H9 (cell line): Measurements from ENCODE around the gene PRSS57. TPM values are rescaled to one million over a fixed set of nuclear protein-coding genes. Genes with fewer than 3 reads are reported as not detected.

ENCODE experiments used
- DNase-seq: peaks from one replicate; pipeline ENCODE4 v3.0.0-alpha.2; 2017
- H2AFZ ChIP-seq: one replicate; pipeline ENCODE4 v1.6.1; 2013; ENCODE audit warnings: mild to moderate bottlenecking, low read length, control low read depth, moderate library complexity
- H2AK5ac ChIP-seq: 2 replicates; pipeline ENCODE4 v1.6.1; 2013; ENCODE audit warnings: low read length, control low read depth, mixed read lengths; ENCODE audit not compliant: insufficient read length
- H2BK120ac ChIP-seq: one replicate; pipeline ENCODE4 v1.6.1; 2013; ENCODE audit warnings: low read depth, mild to moderate bottlenecking, low read length, control low read depth, inconsistent platforms; ENCODE audit not compliant: poor library complexity, severe bottlenecking
- H2BK12ac ChIP-seq: 2 replicates; pipeline ENCODE4 v1.6.1; 2013; ENCODE audit warnings: low read length, control low read depth, mixed read lengths, low read depth; ENCODE audit not compliant: insufficient read length
- H2BK15ac ChIP-seq: 2 replicates; pipeline ENCODE4 v1.6.1; 2013; ENCODE audit warnings: low read depth, low read length, control low read depth
- H2BK20ac ChIP-seq: one replicate; pipeline ENCODE4 v1.6.1; 2013; ENCODE audit warnings: low read depth, mild to moderate bottlenecking, low read length, control low read depth, inconsistent platforms; ENCODE audit not compliant: poor library complexity, severe bottlenecking
- H2BK5ac ChIP-seq: 2 replicates; pipeline ENCODE4 v1.6.1; 2013; ENCODE audit warnings: low read length, control low read depth, mixed read lengths; ENCODE audit not compliant: insufficient read length
- H3K14ac ChIP-seq: 2 replicates; pipeline ENCODE4 v1.6.1; 2013; ENCODE audit warnings: low read length, control low read depth; ENCODE audit not compliant: insufficient read depth
- H3K18ac ChIP-seq: 2 replicates; pipeline ENCODE4 v1.6.1; 2013; ENCODE audit warnings: low read depth, mild to moderate bottlenecking, mixed read lengths, low read length, control low read depth; ENCODE audit not compliant: insufficient read length
- H3K23ac ChIP-seq: 2 replicates; pipeline ENCODE4 v1.6.1; 2013; ENCODE audit warnings: low read length, control low read depth, mixed read lengths, low read depth; ENCODE audit not compliant: insufficient read length
- H3K23me2 ChIP-seq: 2 replicates; pipeline ENCODE4 v1.6.1; 2013; ENCODE audit warnings: low read depth, mild to moderate bottlenecking, mixed read lengths, low read length, control low read depth; ENCODE audit not compliant: insufficient read length, poor library complexity, severe bottlenecking
- H3K27ac ChIP-seq: 2 replicates; pipeline ENCODE4 v1.5.1; 2013; ENCODE audit warnings: low read length, control low read depth, mixed read lengths, low read depth; ENCODE audit not compliant: insufficient read length
- H3K27me3 ChIP-seq: 2 replicates; pipeline ENCODE4 v1.6.1; 2013; ENCODE audit warnings: low read length, control low read depth, inconsistent platforms; ENCODE audit not compliant: insufficient read depth
- H3K4ac ChIP-seq: 2 replicates; pipeline ENCODE4 v1.6.1; 2013; ENCODE audit warnings: low read depth, mild to moderate bottlenecking, control low read depth, inconsistent platforms, low read length, moderate library complexity
- H3K4me1 ChIP-seq: 2 replicates; pipeline ENCODE4 v1.6.1; 2013; ENCODE audit warnings: low read length, control low read depth, inconsistent platforms; ENCODE audit not compliant: insufficient read depth
- H3K4me2 ChIP-seq: 2 replicates; pipeline ENCODE4 v1.6.1; 2013; ENCODE audit warnings: low read length, control low read depth, mixed read lengths; ENCODE audit not compliant: insufficient read length, insufficient read depth
- H3K56ac ChIP-seq: 2 replicates; pipeline ENCODE4 v1.6.1; 2013; ENCODE audit warnings: low read depth, mild to moderate bottlenecking, mixed read lengths, low read length, control low read depth; ENCODE audit not compliant: insufficient read length
- H3K79me1 ChIP-seq: 2 replicates; pipeline ENCODE4 v1.6.1; 2013; ENCODE audit warnings: low read depth, mild to moderate bottlenecking, moderate library complexity, low read length, control low read depth, inconsistent platforms; ENCODE audit not compliant: insufficient read depth, poor library complexity, severe bottlenecking
- H3K79me2 ChIP-seq: 2 replicates; pipeline ENCODE4 v1.6.1; 2013; ENCODE audit warnings: low read length, control low read depth, inconsistent platforms; ENCODE audit not compliant: insufficient read depth
- H3K9ac ChIP-seq: 2 replicates; pipeline ENCODE4 v1.6.1; 2013; ENCODE audit warnings: low read length, control low read depth, mixed read lengths; ENCODE audit not compliant: insufficient read length; ENCODE audit errors: extremely low read depth
- H3K9me3 ChIP-seq: one replicate; pipeline ENCODE4 v1.6.1; 2013; ENCODE audit warnings: low read depth, low read length, inconsistent platforms; ENCODE audit not compliant: control insufficient read depth
- H3T11ph ChIP-seq: one replicate; pipeline ENCODE4 v1.6.1; 2013; ENCODE audit warnings: mild to moderate bottlenecking, low read length, control low read depth, inconsistent platforms
- H4K20me1 ChIP-seq: one replicate; pipeline ENCODE4 v1.6.1; 2013; ENCODE audit not compliant: control insufficient read depth, insufficient read length, insufficient read depth
- H4K5ac ChIP-seq: 2 replicates; pipeline ENCODE4 v1.6.1; 2013; ENCODE audit warnings: low read depth, mild to moderate bottlenecking, mixed read lengths, low read length, control low read depth; ENCODE audit not compliant: insufficient read length
- H4K8ac ChIP-seq: replicated peaks from 2 replicates; pipeline ENCODE4 v1.6.1; 2013; ENCODE audit warnings: low read length, control low read depth, mixed read lengths, low read depth; ENCODE audit not compliant: insufficient read length
- H4K91ac ChIP-seq: 2 replicates; pipeline ENCODE4 v1.6.1; 2013; ENCODE audit warnings: low read depth, mild to moderate bottlenecking, moderate library complexity, mixed read lengths, low read length, control low read depth; ENCODE audit not compliant: insufficient read length
- H3K27ac Mint-ChIP-seq, 3 experiments: 2 replicates in 2 of 3; 3 replicates in 1 of 3; pipeline ENCODE4 v1.8.0; 2020 to 2021; ENCODE audit warnings: mixed read lengths in 3 of 3, mild to moderate bottlenecking in 1 of 3, moderate library complexity in 1 of 3
- H3K27me3 Mint-ChIP-seq: 2 replicates; pipeline ENCODE4 v1.8.0; 2021; ENCODE audit warnings: low read depth, mild to moderate bottlenecking, moderate library complexity, mixed read lengths
- H3K36me3 Mint-ChIP-seq, 3 experiments: 2 replicates in 2 of 3; 3 replicates in 1 of 3; pipeline ENCODE4 v1.8.0; 2020 to 2021; ENCODE audit warnings: low read depth in 3 of 3, mixed read lengths in 3 of 3; ENCODE audit not compliant: insufficient read depth in 1 of 3
- H3K4me1 Mint-ChIP-seq, 2 experiments: 2 replicates each; pipeline ENCODE4 v1.8.0; 2020; ENCODE audit warnings: mixed read lengths in 2 of 2
- H3K4me3 Mint-ChIP-seq, 2 experiments: 2 replicates in 1 of 2; 3 replicates in 1 of 2; pipeline ENCODE4 v1.8.0; 2020 to 2021; ENCODE audit warnings: mild to moderate bottlenecking in 2 of 2, mixed read lengths in 2 of 2, moderate library complexity in 1 of 2
- H3K9me3 Mint-ChIP-seq, 2 experiments: 2 replicates in 1 of 2; 3 replicates in 1 of 2; pipeline ENCODE4 v1.8.0; 2020; ENCODE audit warnings: mild to moderate bottlenecking in 2 of 2, mixed read lengths in 2 of 2, moderate library complexity in 1 of 2
- CTCF ChIP-seq: fragments of 200-600 bp; sonication (generic); conservative IDR thresholded peaks from 3 replicates; pipeline ENCODE4 v1.8.0; 2021; ENCODE audit warnings: antibody characterized with exemption, mild to moderate bottlenecking
- WGBS: extraction: QIAGEN DNeasy Blood & Tissue Kit; methylation state at CpG from one replicate; pipeline ENCODE4 v1.1.7; 2013; ENCODE audit warnings: missing lambda C conversion rate, low lambda C conversion rate, mixed read lengths; ENCODE audit not compliant: insufficient read length; ENCODE audit errors: extremely low coverage; 5-methylcytosine and 5-hydroxymethylcytosine counted together
- total RNA-seq: library from RNA; stranded (reverse); gene quantifications from 2 replicates; pipeline ENCODE4 v1.2.1, GENCODE V29; 2021

Gene PRSS57
- total RNA-seq, 1 experiment from 2014 or later: not detected

- Mint-ChIP-seq H3K4me3 (peak overlapping the region; percentile 76 to 85), H3K27ac (peak overlapping the region in 2 of 3 experiments; percentile 73 to 87; a peak in 4 of 7 replicates), H3K4me1 (peaks cover 13 to 18% of the 10 kb centered on the region in 2 experiments), H3K9me3 (peaks cover 0 to 3% of the 10 kb centered on the region in 2 experiments; a peak in 3 of 5 replicates), H3K27me3 (peaks cover 9% of the 10 kb centered on the region), H3K36me3 (peaks cover 0 to 4% (median 2%) of the 10 kb centered on the region in 3 experiments; a peak in 3 of 7 replicates)
- no peak overlapping the region for H2BK15ac ChIP-seq
- H2AFZ ChIP-seq: no peak overlapping the region
- no peak for TF ChIP-seq CTCF
- H2AK5ac ChIP-seq: no peak overlapping the region
- H2BK120ac ChIP-seq: no peak overlapping the region
- H2BK20ac ChIP-seq: no peak overlapping the region
- H3K9me3 ChIP-seq: no peaks in the 10 kb centered on the region
- H4K5ac ChIP-seq: no peak overlapping the region
- peaks cover 62% of the 10 kb centered on the region for H3K79me2 ChIP-seq
- no peak overlapping the region for H4K8ac ChIP-seq
- no peak overlapping the region for H3K18ac ChIP-seq
- H4K91ac ChIP-seq: no peak overlapping the region
- no peak overlapping the region for H3K4me2 ChIP-seq
- no peak overlapping the region for H3K27ac ChIP-seq
- H3K23me2 ChIP-seq: peaks cover 7% of the 10 kb centered on the region
- peaks cover 8% of the 10 kb centered on the region for H4K20me1 ChIP-seq
- WGBS: no CpG with 5 or more reads among the region's 20 CpGs
- no peak overlapping the region for H3K14ac ChIP-seq
- H3K56ac ChIP-seq: no peak overlapping the region
- H3K27me3 ChIP-seq: no peaks in the 10 kb centered on the region
- no peak overlapping the region for H3T11ph ChIP-seq
- H3K79me1 ChIP-seq: peaks cover 5% of the 10 kb centered on the region
- H3K23ac ChIP-seq: no peak overlapping the region
- no peak overlapping the region for H3K9ac ChIP-seq
- H2BK5ac ChIP-seq: no peak overlapping the region
- no peak overlapping the region for H2BK12ac ChIP-seq
- no peak overlapping the region for H3K4ac ChIP-seq
- DNase-seq: no peak
- no peaks in the 10 kb centered on the region; the same call in 1 of the 2 replicates for H3K4me1 ChIP-seq
These were observed 34.3 kb downstream of the PRSS57 start for GRCh38 chr19:660793-661426.
